HT1080 (cell line): ENCODE results near the gene MEP1B. TPM values are rescaled to one million over a fixed set of nuclear protein-coding genes. Genes with fewer than 3 reads are reported as not detected.
"Not testable (repeated sequence)": the region's sequence is repeated elsewhere in the genome, so short reads cannot be mapped to it uniquely, and the experiment has no call there.

ENCODE experiments used
- DNase-seq: peaks from one replicate; pipeline ENCODE4 v3.0.0-alpha.2; 2015; ENCODE audit warnings: low read depth
- total RNA-seq: library from RNA; depleted of rRNA; stranded (reverse); fragments of >200 nt; shearing (Covaris generic); gene quantifications from 2 replicates; pipeline ENCODE4 v1.2.3, GENCODE V29; 2014

Gene MEP1B
- total RNA-seq, 1 experiment from 2014 or later, result not detected

DNA sequence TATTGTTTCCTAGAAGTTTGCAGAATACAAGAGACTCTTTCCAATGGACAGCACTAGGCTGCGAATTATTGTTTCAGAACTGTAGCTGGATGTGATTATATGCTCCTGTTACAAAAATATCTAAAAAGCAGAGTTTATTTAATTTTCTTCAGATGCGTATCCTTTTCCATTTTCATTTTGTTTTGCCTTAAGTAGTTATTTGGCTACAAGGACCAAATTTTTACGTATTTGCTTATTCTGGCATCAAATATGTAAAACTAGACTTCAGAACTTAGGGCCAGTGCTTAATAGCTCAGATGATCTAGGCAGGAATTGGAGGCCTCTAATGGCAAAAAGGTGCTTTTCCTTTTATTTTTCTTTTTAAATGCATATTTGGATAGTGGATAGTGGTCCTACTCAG is 18.7 kb downstream of the MEP1B start:
- DNase-seq, result no peak

- no peak for DNase-seq
Measured at GRCh38 chr18:32209685-32210445, 20.0 kb downstream of the MEP1B start.

GRCh38 chr18:32213693-32214092 is 23.9 kb downstream of the MEP1B start:
- no peak for DNase-seq

DNA sequence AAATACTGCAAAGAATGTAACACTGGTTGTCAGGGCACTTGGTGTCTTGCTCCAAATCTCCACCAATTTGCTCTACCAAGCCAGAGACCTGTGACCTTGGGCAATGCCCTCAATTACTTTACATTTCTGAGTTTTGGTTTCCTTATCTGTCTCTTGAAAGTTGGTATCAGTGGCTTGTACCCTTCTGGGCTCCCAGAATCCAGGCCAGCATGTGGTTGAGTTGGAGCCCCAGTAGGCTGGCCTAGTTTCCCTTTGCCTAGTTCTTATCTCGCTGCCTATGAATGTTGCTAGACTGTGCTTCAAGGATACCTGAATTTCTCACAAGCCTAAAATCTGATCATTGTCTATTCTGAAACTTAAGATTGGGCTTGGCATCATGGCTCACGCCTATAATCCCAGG is 26.6 kb downstream of the MEP1B start:
- DNase-seq, result no peak

DNA sequence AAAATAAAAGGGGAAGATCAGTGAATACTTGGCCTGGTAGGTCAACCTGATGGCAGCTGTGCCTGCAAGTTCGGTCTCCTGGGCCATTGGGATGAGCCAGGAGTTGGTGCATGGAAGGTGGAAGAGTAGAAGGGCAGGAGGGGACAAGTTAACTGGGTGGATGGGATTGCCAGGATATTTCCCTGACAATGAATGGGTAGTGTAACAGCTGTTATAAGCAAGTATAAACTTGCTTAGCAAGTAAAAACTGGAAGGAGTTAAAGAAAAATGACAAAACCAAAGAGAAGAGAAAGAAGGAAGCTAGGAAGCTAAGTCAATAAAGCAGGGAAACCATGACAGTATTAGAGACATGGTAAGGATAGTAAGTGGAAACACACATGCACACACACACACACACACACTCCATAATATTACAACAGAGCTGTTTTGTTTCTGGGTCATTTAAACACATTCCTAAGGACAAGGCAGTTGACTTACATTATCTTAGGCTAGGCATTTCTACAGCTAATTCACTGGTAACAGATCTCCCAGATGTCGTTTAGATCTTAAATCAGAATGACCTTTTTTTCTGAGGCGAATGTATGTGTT is 29.7 kb downstream of the MEP1B start:
- no peak for DNase-seq

- not testable (repeated sequence) for DNase-seq
Measured at GRCh38 chr18:32233348-32233747, 43.5 kb downstream of the MEP1B start.

DNA sequence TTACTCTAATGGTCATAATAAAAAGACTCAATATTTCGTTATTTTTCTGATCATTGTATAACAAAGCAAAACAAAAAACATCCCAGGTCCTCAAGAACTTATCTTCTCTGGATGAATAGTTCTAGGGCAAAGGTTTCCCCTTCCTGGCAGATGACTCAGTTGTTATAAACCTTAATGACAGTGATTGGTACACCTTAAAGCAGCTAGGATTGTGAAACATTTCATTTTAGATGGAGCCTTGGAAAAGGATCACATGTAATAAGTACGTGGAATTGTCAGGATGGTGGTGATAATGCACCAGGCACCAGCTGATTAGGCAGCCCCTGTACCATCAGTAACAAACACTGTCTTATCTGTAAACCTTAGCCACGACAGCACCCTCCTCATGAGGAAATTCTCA is 47.2 kb downstream of the MEP1B start:
- DNase-seq, result no peak

DNA sequence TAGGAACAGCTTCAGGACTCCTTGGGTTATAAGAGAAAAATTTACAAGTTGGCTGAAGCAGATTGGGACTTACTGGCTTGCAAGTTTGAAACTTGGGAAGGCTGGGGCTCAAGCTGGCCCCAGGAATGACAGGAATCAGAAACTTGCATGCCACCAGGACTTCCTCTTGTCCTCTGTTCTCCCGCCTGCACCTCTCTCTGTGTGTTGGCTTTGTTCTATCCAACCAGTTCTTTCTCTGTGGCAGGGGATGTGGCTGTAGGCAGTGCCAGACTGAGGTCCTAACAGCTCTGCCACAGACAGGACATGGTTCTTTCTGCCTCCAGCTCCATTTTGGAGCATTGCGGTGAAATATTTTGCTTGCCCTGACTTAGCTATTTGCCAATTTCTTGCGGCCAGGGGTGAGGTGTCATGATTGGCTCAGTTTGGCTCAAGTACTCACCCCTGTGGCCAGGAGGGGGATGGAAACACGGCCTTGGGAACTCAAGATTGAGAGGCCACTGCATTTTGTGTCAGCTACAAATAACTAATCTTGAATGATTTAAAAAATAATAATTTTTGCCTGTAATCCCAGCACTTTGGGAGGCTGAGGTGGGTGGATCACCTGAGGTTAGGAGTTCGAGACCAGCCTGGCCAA is 48.9 kb downstream of the MEP1B start:
- DNase-seq, result no peak

- no peak for DNase-seq
Measured at GRCh38 chr18:32242395-32242794, 52.6 kb downstream of the MEP1B start.

- DNase-seq, result no peak
Measured at GRCh38 chr18:32243358-32243757, 53.5 kb downstream of the MEP1B start.

GRCh38 chr18:32244881-32245280 is 55.0 kb downstream of the MEP1B start:
- no peak for DNase-seq

DNA sequence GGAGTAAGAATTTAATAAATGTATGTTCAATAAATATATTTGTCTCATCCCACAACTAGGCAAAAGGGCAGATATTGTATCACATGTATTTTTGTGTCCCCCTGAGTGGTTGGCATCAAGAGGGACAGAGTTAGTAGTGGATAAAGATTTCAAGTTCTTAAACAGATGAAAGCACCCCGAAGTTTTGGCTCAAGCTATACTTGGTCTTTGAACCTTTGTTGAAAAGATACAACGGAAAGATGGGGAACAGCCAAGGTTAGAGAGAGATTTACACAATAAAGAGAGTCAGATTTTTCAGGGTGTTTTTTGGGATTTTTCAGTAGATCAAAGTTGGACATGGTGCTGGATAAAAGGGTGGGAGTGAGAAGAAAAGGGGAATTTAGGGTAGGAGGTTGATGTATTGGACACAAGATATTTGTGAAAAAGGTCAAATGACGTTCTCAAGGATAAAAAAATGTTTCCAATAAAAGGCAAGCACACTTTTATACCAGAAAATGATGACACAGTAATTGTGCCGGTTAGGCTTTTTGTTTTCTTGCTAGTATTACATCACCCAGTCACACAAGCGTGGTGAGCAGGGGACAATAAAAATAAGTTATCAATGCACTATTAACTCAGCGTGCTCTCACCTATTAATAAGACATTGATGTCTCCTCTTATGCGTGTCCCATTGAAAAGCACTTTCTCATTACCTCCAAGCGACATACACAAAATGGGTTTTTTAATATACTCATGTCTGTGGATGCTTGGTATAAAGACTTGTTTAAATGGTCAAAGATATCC is 59.5 kb downstream of the MEP1B start:
- no peak for DNase-seq

DNA sequence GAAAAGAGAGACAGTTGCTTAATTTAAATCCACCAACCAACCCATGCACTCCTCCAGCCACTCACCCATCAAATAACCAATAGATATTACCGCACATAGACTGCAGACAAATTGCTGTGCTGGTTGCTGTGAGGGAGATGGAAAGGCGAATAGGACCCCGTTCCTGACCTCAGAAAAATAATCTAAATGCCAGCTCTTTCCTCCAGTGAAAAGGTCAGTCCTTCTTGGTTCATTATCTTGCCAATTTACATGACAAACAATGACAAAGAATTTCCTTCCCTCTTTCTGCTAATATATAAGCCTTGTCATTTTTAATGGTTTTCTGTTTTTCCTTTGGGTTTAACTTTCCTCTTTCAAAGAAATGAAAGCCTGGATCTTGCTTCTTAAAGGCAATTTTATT is 61.6 kb downstream of the MEP1B start:
- no peak for DNase-seq

DNA sequence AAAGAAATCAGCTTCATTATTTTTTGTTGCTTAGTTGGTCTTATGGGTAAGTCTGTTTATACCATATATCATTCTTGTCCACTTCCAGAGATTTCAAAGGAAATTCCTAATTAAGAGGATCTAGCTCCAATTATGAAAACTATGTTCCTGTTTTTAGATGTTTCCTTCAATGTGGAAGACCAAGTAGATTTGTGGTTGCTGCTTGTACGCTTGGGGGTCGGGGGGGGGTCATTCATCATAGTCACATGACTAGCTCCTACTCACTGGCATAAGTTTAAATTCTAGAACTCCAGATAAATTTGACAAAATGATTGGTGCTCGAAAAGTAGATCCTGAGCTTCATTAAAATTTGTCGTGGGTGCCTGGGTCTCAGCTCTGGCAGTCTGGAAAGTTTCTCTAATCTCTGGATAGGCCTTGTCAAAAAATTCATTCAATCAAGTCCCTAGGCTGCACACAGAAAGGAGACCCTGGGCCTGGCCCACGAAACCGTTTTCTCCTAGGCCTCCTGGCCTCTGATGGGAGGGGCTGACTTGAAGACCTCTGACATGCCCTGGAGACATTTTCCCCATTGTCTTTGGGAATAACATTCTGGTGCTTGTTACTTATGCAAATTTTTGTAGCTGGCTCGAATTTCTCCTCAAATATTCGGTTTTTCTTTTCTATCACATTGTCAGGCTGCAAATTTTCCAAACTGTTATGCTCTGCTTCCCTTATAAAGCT is 62.5 kb downstream of the MEP1B start:
- no peak for DNase-seq

GRCh38 chr18:32255570-32255969 is 65.7 kb downstream of the MEP1B start:
- no peak for DNase-seq

GRCh38 chr18:32257084-32257785 is 67.4 kb downstream of the MEP1B start:
- DNase-seq, result peak; percentile 60

GRCh38 chr18:32258148-32258547 is 68.3 kb downstream of the MEP1B start:
- no peak for DNase-seq

DNA sequence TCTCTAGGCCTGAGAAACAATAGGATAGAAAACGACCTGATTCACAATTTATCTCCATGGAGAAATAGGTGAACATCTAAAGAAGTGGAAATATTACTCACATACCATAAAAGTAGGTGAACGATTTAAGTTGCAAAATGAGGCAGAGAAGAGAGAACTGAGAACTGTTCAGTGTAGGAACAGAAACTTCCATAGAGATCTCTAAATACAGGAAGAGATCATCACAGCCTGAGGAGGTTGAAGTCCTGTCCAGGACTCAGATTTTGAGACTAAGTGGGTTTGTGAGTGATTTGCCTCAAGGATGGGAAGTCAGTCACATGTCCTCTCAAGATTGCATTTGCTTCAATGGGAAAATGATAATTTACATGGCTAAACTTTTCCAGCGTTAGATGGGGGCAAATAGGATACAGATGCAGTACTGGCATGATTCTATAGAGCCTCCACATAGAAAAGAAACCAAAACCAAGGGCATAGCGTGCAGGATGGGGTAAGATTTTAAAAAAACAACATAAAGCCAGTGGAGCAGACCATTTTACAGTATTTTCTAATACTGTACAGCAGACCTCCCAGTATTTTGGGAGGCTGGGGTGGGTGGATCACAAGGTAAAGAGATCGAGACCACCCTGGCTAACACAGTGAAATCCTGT is 68.8 kb downstream of the MEP1B start:
- DNase-seq, result no peak

DNA sequence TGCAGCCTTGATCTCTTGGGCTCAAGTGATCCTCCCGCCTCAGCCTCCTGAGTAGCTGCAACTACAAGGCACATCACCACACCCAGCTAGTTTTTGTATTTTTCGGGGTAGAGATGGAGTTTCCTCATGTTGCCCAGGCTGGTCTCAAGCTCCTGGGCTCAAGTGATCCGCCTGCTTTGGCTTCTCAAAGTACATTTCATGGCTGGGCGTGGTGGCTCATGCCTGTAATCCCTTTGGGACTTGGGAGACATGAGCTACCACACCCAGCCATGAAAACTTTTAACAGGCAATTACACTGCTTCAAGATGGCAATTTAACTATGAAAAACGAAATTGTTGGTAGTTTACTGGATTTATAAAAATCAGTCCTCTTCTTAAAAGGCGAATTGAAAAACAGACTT is 69.7 kb downstream of the MEP1B start:
- DNase-seq, result no peak

GRCh38 chr18:32261003-32261402 is 71.2 kb downstream of the MEP1B start:
- no peak for DNase-seq
